ENCODE results near the gene ZNF827.

- TF ChIP-seq YY1 (IDR thresholded peaks at IDR 0.05; ENCODE audit: insufficient read depth, insufficient read length), result no peak
- no peak for TF ChIP-seq SUZ12 (IDR thresholded peaks at IDR 0.05; ENCODE audit: extremely low read depth, insufficient read depth, insufficient read length)
- TF ChIP-seq ZNF274 (IDR thresholded peaks at IDR 0.05; ENCODE audit: low read depth, low read length), result no peak
Measured at GRCh38 chr4:145723336-145723735, 215.3 kb downstream of the ZNF827 start.

Measured in NT2/D1 (cell line).